Endothelial cell of umbilical vein (primary cell): ENCODE measurements around the gene NCEH1.

ENCODE experiments used
- EZH2 ChIP-seq: IDR thresholded peaks from 2 replicates; pipeline ENCODE4 v1.6.1; 2012; ENCODE audit warnings: borderline replicate concordance, low read depth, mild to moderate bottlenecking, moderate library complexity, low read length, inconsistent platforms; ENCODE audit not compliant: severe bottlenecking
- FOS ChIP-seq: IDR thresholded peaks from 2 replicates; pipeline ENCODE4 v1.6.1; 2011; ENCODE audit warnings: mild to moderate bottlenecking, low read length, moderate library complexity, borderline replicate concordance; ENCODE audit not compliant: insufficient read depth
- MYC ChIP-seq: IDR thresholded peaks from one replicate; pipeline ENCODE4 v1.6.1; 2011; ENCODE audit warnings: mild to moderate bottlenecking, low read depth, low read length
- POLR2A ChIP-seq: IDR thresholded peaks from 2 replicates; pipeline ENCODE4 v1.6.1; 2012; ENCODE audit warnings: low read depth, mild to moderate bottlenecking, control low read depth, low read length
- POLR2AphosphoS5 ChIP-seq: IDR thresholded peaks from 2 replicates; pipeline ENCODE4 v1.6.1; 2012; ENCODE audit warnings: low read depth, mild to moderate bottlenecking, control low read depth, low read length, moderate library complexity; ENCODE audit not compliant: insufficient read depth
- TF ChIP-seq, protein P1 (sequence below), 2 donors: IDR thresholded peaks; 1 replicate in 1 of 2; 2 replicates in 1 of 2; pipeline ENCODE4 v1.5.1; 2011; ENCODE audit warnings: low read length in 2 of 2, mild to moderate bottlenecking in 2 of 2, moderate library complexity in 2 of 2, control low read depth in 1 of 2, inconsistent platforms in 1 of 2, low read depth in 1 of 2; ENCODE audit not compliant: insufficient read depth in 1 of 2; ENCODE audit errors: extremely low read depth in 1 of 2
- TF ChIP-seq, protein P2 (sequence below): IDR thresholded peaks from 2 replicates; pipeline ENCODE4 v1.6.1; 2011; ENCODE audit not compliant: insufficient read depth, insufficient read length

DNA sequence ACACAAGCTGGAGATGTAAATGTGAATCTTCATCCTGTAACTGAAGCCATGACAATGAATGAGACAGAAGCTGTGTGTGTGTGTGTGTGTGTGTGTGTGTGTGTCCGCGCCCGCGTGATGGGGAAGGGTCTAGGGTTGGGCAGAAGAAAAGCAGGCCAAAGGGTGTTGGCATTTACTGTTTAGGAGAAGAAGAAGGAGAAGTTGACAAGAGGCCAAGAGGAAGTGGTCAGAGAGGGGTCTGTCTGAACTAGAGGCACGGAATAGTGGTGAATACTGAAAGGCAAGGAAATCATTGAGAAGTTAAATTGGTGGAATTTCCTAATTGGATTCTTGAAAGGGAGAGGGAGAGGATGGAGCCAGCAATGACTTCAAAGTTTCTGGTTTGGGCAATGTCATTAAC is 5.6 kb upstream of the NCEH1 start:
- TF ChIP-seq, protein P1, sequence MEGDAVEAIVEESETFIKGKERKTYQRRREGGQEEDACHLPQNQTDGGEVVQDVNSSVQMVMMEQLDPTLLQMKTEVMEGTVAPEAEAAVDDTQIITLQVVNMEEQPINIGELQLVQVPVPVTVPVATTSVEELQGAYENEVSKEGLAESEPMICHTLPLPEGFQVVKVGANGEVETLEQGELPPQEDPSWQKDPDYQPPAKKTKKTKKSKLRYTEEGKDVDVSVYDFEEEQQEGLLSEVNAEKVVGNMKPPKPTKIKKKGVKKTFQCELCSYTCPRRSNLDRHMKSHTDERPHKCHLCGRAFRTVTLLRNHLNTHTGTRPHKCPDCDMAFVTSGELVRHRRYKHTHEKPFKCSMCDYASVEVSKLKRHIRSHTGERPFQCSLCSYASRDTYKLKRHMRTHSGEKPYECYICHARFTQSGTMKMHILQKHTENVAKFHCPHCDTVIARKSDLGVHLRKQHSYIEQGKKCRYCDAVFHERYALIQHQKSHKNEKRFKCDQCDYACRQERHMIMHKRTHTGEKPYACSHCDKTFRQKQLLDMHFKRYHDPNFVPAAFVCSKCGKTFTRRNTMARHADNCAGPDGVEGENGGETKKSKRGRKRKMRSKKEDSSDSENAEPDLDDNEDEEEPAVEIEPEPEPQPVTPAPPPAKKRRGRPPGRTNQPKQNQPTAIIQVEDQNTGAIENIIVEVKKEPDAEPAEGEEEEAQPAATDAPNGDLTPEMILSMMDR (IDR thresholded peaks at IDR 0.05; ENCODE audit: extremely low read depth in 1 of 2, insufficient read depth in 1 of 2, low read depth in 1 of 2, low read length in 2 of 2): no peak
- TF ChIP-seq POLR2AphosphoS5 (no peak), FOS (no peak), POLR2A (no peak), EZH2 (no peak), MYC (no peak)
- TF ChIP-seq, protein P2, sequence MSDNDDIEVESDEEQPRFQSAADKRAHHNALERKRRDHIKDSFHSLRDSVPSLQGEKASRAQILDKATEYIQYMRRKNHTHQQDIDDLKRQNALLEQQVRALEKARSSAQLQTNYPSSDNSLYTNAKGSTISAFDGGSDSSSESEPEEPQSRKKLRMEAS: no peak
